Measurements from ENCODE around the gene ZNF620.

The ZNF620 gene

DNA sequence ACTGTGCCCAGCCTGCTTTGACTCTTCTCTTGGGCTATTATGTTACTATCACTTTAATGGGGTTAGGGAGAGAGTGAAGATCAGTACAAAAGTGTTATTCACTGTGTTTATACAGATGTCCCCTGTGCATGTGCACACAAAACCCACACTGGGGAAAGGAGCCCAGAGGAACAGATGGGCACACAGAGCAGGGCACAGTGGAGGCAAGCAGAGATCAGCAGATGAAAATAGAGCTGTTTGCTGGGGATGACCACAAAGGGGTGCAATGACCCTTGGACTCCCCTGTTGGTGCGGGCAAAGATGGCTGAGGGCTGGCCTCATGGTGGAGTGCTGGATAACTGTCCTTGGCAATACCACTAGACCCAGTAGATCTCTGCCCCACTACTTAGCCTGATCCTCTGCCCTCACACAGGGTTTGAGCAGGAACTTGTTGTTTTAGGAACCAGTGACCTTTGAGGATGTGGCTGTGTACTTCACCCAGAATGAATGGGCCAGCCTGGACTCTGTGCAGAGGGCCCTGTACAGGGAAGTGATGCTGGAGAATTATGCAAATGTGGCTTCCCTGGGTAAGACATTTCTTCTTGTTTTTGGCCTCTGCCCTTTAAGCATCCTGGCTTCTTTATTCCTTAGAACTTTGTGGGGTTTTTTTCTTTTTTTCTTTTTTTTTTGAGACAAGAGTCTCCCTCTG lies 5.3 kb downstream of the ZNF620 start:
- peaks cover 4% of the 10 kb centered on the region for H3K4me1 ChIP-seq (ENCODE audit: control insufficient read depth, low read depth, low read length)
- H3K27me3 ChIP-seq (ENCODE audit: control insufficient read depth, insufficient read depth, low read length): no peaks in the 10 kb centered on the region
- H3K9ac ChIP-seq (ENCODE audit: low read length): no peak overlapping the region
- no peak overlapping the region for H3K4me3 ChIP-seq (ENCODE audit: low read length)
- H3K27ac ChIP-seq (ENCODE audit: low read length): no peak overlapping the region
- H3K36me3 ChIP-seq (ENCODE audit: control insufficient read depth, low read depth, low read length): peaks cover 39% of the 10 kb centered on the region
- H3K9me3 ChIP-seq (ENCODE audit: control insufficient read depth, low read depth, low read length): no peaks in the 10 kb centered on the region

DNA sequence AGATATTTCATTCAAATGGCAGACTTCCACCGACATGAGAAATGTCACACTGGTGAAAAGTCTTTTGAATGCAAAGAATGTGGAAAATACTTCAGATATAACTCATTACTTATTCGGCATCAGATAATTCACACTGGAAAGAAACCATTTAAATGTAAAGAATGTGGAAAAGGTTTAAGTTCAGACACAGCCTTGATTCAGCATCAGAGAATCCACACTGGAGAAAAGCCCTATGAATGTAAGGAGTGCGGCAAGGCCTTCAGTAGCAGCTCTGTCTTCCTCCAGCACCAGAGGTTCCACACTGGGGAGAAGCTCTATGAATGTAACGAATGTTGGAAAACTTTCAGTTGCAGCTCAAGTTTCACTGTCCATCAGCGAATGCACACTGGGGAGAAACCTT lies 10.4 kb downstream of the ZNF620 start:
- Histone ChIP-seq H3K9me3 (ENCODE audit: control insufficient read depth, low read depth, low read length) (no peaks in the 10 kb centered on the region), H3K4me1 (ENCODE audit: control insufficient read depth, low read depth, low read length) (no peaks in the 10 kb centered on the region), H3K4me3 (ENCODE audit: low read length) (no peak overlapping the region), H3K36me3 (ENCODE audit: control insufficient read depth, low read depth, low read length) (peaks cover 36% of the 10 kb centered on the region), H3K27me3 (ENCODE audit: control insufficient read depth, insufficient read depth, low read length) (no peaks in the 10 kb centered on the region), H3K9ac (ENCODE audit: low read length) (no peak overlapping the region), H3K27ac (ENCODE audit: low read length) (no peak overlapping the region)

DNA sequence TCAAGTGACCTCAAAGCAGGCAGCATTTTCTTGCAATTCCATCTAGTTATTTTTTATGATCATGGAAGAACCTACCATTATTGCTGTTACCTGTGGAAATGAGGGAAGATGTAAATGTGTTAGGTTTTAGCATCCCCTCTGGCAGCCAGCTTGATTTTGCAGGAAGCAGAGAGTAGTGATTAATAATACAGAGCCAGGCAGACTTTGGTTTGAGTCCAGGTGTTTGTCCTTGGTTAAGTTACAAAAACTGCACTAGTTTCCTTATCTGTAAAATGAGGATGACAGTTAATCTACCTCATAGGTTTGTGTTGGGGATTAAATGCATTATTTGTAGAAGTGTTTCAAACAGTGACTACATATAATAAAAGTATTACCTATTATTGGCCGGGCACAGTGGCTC lies 12.2 kb downstream of the ZNF620 start:
- H3K4me3 ChIP-seq (ENCODE audit: low read length): no peak overlapping the region
- no peaks in the 10 kb centered on the region for H3K27me3 ChIP-seq (ENCODE audit: control insufficient read depth, insufficient read depth, low read length)
- H3K9me3 ChIP-seq (ENCODE audit: control insufficient read depth, low read depth, low read length): no peaks in the 10 kb centered on the region
- H3K27ac ChIP-seq (ENCODE audit: low read length): no peak overlapping the region
- H3K4me1 ChIP-seq (ENCODE audit: control insufficient read depth, low read depth, low read length): no peaks in the 10 kb centered on the region
- peaks cover 28% of the 10 kb centered on the region for H3K36me3 ChIP-seq (ENCODE audit: control insufficient read depth, low read depth, low read length)
- no peak overlapping the region for H3K9ac ChIP-seq (ENCODE audit: low read length)

- peaks cover 28% of the 10 kb centered on the region for H3K36me3 ChIP-seq (ENCODE audit: control insufficient read depth, low read depth, low read length)
- H3K4me1 ChIP-seq (ENCODE audit: control insufficient read depth, low read depth, low read length): no peaks in the 10 kb centered on the region
- no peak overlapping the region for H3K27ac ChIP-seq (ENCODE audit: low read length)
- H3K4me3 ChIP-seq (ENCODE audit: low read length): no peak overlapping the region
- H3K9me3 ChIP-seq (ENCODE audit: control insufficient read depth, low read depth, low read length): no peaks in the 10 kb centered on the region
- no peaks in the 10 kb centered on the region for H3K27me3 ChIP-seq (ENCODE audit: control insufficient read depth, insufficient read depth, low read length)
- H3K9ac ChIP-seq (ENCODE audit: low read length): no peak overlapping the region
These were observed 13.0 kb downstream of the ZNF620 start for GRCh38 chr3:40518848-40519247.

- Histone ChIP-seq H3K27me3 (ENCODE audit: control insufficient read depth, insufficient read depth, low read length) (no peaks in the 10 kb centered on the region), H3K27ac (ENCODE audit: low read length) (no peak overlapping the region), H3K9me3 (ENCODE audit: control insufficient read depth, low read depth, low read length) (no peaks in the 10 kb centered on the region), H3K36me3 (ENCODE audit: control insufficient read depth, low read depth, low read length) (peaks cover 9% of the 10 kb centered on the region), H3K9ac (ENCODE audit: low read length) (no peak overlapping the region), H3K4me1 (ENCODE audit: control insufficient read depth, low read depth, low read length) (peaks cover 4% of the 10 kb centered on the region), H3K4me3 (ENCODE audit: low read length) (no peak overlapping the region)
These were observed 15.4 kb downstream of the ZNF620 start for GRCh38 chr3:40521254-40521653.

GRCh38 chr3:40523781-40524180 lies 17.9 kb downstream of the ZNF620 start:
- Histone ChIP-seq H3K36me3 (ENCODE audit: control insufficient read depth, low read depth, low read length) (no peaks in the 10 kb centered on the region), H3K9ac (ENCODE audit: low read length) (peak overlapping the region; percentile 88), H3K4me1 (ENCODE audit: control insufficient read depth, low read depth, low read length) (peaks cover 4% of the 10 kb centered on the region), H3K27me3 (ENCODE audit: control insufficient read depth, insufficient read depth, low read length) (no peaks in the 10 kb centered on the region), H3K27ac (ENCODE audit: low read length) (peak overlapping the region; percentile 54), H3K9me3 (ENCODE audit: control insufficient read depth, low read depth, low read length) (no peaks in the 10 kb centered on the region), H3K4me3 (ENCODE audit: low read length) (peak overlapping the region; percentile 93)

DNA sequence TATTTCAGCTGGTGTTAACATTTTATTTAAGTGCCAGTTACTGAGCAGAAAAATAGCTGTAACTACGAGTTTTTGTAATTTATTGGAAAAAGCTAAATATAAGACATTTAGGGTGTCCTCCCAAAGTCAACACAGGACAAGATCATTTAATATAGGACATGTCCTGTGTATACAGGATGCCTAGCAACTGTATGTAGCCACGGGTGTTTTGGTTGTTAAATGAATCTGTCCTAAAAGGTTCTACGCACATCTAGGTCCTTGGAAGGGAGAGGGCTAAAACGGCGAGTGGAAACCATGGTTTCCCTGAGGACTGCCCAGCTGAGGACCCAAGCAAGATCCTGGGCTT lies 18.4 kb downstream of the ZNF620 start:
- H3K4me1 ChIP-seq (ENCODE audit: control insufficient read depth, low read depth, low read length): peaks cover 4% of the 10 kb centered on the region
- H3K9ac ChIP-seq (ENCODE audit: low read length): peak overlapping the region; percentile 88
- peak overlapping the region; percentile 93 for H3K4me3 ChIP-seq (ENCODE audit: low read length)
- H3K9me3 ChIP-seq (ENCODE audit: control insufficient read depth, low read depth, low read length): no peaks in the 10 kb centered on the region
- H3K27me3 ChIP-seq (ENCODE audit: control insufficient read depth, insufficient read depth, low read length): no peaks in the 10 kb centered on the region
- no peaks in the 10 kb centered on the region for H3K36me3 ChIP-seq (ENCODE audit: control insufficient read depth, low read depth, low read length)
- H3K27ac ChIP-seq (ENCODE audit: low read length): peak overlapping the region; percentile 54

DNA sequence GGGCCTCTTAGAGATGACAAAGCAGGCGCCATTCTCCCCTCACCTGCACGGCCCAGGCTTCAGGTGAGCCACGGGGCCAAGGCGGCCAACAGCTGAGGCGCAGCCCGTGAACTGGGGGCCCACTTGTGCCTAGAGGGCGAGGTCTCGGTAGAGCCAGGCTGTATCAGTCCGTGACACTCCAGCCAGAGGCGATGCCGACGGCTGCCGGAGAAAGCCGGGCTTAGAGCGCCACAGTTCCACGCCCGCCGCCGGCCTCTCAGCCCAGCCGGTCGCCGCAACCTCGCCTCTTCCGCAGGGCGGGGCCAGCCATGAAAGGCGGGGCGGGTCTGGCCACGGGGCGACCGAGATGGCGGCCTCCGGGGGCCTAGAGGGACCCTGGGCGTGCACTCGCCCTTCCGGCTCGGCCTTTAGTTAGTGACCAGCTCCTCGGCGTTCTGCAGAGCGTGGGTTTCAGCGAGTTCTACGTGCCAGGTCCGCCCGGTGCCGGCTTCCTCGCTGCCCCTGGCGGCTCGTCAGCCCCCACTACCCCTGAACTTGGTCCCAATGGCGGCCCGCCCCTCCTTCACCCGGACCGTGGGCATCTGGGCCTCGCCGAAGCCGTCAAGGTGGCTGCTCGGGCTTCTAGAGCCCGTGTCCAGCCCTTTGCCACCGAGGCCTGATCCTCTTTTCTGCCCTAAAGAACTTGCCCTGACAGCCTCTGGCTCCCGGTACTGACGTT lies 18.9 kb downstream of the ZNF620 start, which contains the start of gene ZNF621:
Gene ZNF621 (plus strand): TSS at position 393 of the 718 bp plus-strand sequence. CDS start 881 bp downstream, outside the sequence.
- peak within 1 kb of the TSS; percentile 93 for H3K4me3 ChIP-seq (ENCODE audit: low read length)
- H3K9me3 ChIP-seq (ENCODE audit: control insufficient read depth, low read depth, low read length): no peaks in the 10 kb centered on the region
- H3K36me3 ChIP-seq (ENCODE audit: control insufficient read depth, low read depth, low read length): peaks cover under 1% of the 10 kb centered on the region
- peaks cover 4% of the 10 kb centered on the region for H3K4me1 ChIP-seq (ENCODE audit: control insufficient read depth, low read depth, low read length)
- peak within 1 kb of the TSS; percentile 61 for H3K27ac ChIP-seq (ENCODE audit: low read length)
- no peaks in the 10 kb centered on the region for H3K27me3 ChIP-seq (ENCODE audit: control insufficient read depth, insufficient read depth, low read length)
- H3K9ac ChIP-seq (ENCODE audit: low read length): peak within 1 kb of the TSS; percentile 88

DNA sequence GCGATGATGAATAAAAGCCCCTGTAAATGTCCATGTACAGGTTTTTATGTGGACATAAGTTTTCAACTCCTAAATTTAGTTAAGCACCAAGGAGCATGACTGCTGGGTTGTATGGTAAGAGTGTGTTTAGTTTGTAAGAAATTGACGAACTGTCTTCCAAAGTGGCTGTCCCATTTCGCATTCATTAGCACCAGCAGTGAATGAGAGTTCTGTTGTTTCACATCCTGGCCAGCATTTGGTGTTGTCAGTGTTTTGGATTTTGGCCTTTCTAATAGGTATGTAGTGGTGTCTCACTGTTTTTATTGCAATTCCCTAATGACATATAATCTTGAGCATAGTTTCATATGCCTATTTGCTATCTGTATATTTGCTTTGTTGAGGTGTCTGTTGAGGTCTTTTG lies 22.6 kb downstream of the ZNF620 start:
- Histone ChIP-seq H3K27ac (ENCODE audit: low read length) (no peak overlapping the region), H3K27me3 (ENCODE audit: control insufficient read depth, insufficient read depth, low read length) (no peaks in the 10 kb centered on the region), H3K4me1 (ENCODE audit: control insufficient read depth, low read depth, low read length) (peaks cover 4% of the 10 kb centered on the region), H3K9me3 (ENCODE audit: control insufficient read depth, low read depth, low read length) (no peaks in the 10 kb centered on the region), H3K36me3 (ENCODE audit: control insufficient read depth, low read depth, low read length) (peaks cover 35% of the 10 kb centered on the region), H3K4me3 (ENCODE audit: low read length) (no peak overlapping the region), H3K9ac (ENCODE audit: low read length) (no peak overlapping the region)

DNA sequence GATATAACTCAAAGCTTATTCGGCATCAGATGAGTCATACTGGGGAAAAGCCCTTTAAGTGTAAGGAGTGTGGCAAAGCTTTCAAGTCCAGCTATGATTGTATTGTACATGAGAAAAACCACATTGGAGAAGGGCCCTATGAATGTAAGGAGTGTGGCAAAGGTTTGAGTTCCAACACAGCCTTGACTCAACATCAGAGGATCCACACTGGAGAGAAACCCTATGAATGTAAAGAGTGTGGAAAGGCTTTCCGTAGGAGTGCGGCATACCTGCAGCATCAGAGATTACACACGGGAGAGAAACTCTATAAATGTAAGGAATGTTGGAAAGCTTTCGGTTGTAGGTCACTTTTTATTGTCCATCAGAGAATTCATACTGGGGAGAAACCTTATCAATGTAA lies 26.4 kb downstream of the ZNF620 start:
- no peaks in the 10 kb centered on the region for H3K27me3 ChIP-seq (ENCODE audit: control insufficient read depth, insufficient read depth, low read length)
- H3K27ac ChIP-seq (ENCODE audit: low read length): no peak overlapping the region
- H3K9me3 ChIP-seq (ENCODE audit: control insufficient read depth, low read depth, low read length): no peaks in the 10 kb centered on the region
- no peak overlapping the region for H3K4me3 ChIP-seq (ENCODE audit: low read length)
- no peaks in the 10 kb centered on the region for H3K4me1 ChIP-seq (ENCODE audit: control insufficient read depth, low read depth, low read length)
- H3K36me3 ChIP-seq (ENCODE audit: control insufficient read depth, low read depth, low read length): peaks cover 54% of the 10 kb centered on the region
- no peak overlapping the region for H3K9ac ChIP-seq (ENCODE audit: low read length)

- H3K9me3 ChIP-seq (ENCODE audit: control insufficient read depth, low read depth, low read length): no peaks in the 10 kb centered on the region
- no peaks in the 10 kb centered on the region for H3K27me3 ChIP-seq (ENCODE audit: control insufficient read depth, insufficient read depth, low read length)
- H3K9ac ChIP-seq (ENCODE audit: low read length): no peak overlapping the region
- H3K4me1 ChIP-seq (ENCODE audit: control insufficient read depth, low read depth, low read length): no peaks in the 10 kb centered on the region
- no peak overlapping the region for H3K27ac ChIP-seq (ENCODE audit: low read length)
- H3K36me3 ChIP-seq (ENCODE audit: control insufficient read depth, low read depth, low read length): peaks cover 54% of the 10 kb centered on the region
- no peak overlapping the region for H3K4me3 ChIP-seq (ENCODE audit: low read length)
These were observed 28.4 kb downstream of the ZNF620 start for GRCh38 chr3:40534283-40534682.

GRCh38 chr3:40546816-40547215 lies 41.0 kb downstream of the ZNF620 start:
- no peak overlapping the region for H3K4me3 ChIP-seq (ENCODE audit: low read length)
- peaks cover 5% of the 10 kb centered on the region for H3K9me3 ChIP-seq (ENCODE audit: control insufficient read depth, low read depth, low read length)
- no peak overlapping the region for H3K27ac ChIP-seq (ENCODE audit: low read length)
- no peaks in the 10 kb centered on the region for H3K36me3 ChIP-seq (ENCODE audit: control insufficient read depth, low read depth, low read length)
- no peaks in the 10 kb centered on the region for H3K4me1 ChIP-seq (ENCODE audit: control insufficient read depth, low read depth, low read length)
- no peaks in the 10 kb centered on the region for H3K27me3 ChIP-seq (ENCODE audit: control insufficient read depth, insufficient read depth, low read length)
- H3K9ac ChIP-seq (ENCODE audit: low read length): no peak overlapping the region
